AG04449 (cell line): Measurements from ENCODE around the gene RETREG2.

ENCODE experiments used
- CTCF ChIA-PET: fragments of 350-600 bp; formaldehyde crosslinking; extraction: SDS; loops from one replicate; lab custom pipeline; 2021; ENCODE audit warnings: antibody characterized with exemption; lab: Yijun Ruan, JAX
- POLR2A ChIA-PET: fragments of 400-600, 350-600 bp; formaldehyde crosslinking; extraction: SDS; loops from one replicate; lab custom pipeline; 2020; ENCODE audit warnings: antibody characterized with exemption, inconsistent platforms; lab: Yijun Ruan, JAX
- DNase-seq: peaks from one replicate; pipeline ENCODE4 v3.0.0-alpha.2; 2010; ENCODE audit warnings: low read depth, low spot score
- H3K4me3 ChIP-seq: 2 replicates; pipeline ENCODE4 v1.5.1; 2011; ENCODE audit warnings: low read depth, mild to moderate bottlenecking, control low read depth, low read length
- TF ChIP-seq, protein P1 (sequence below): IDR thresholded peaks from one replicate; pipeline ENCODE4 v1.5.1; 2011; ENCODE audit warnings: mild to moderate bottlenecking, moderate library complexity, low read length, control low read depth, inconsistent platforms; ENCODE audit not compliant: insufficient read depth; ENCODE audit errors: missing control alignments

RETREG2 gene

GRCh38 chr2:219175486-219175885 lies 2.6 kb upstream of the RETREG2 start:
- CTCF ChIA-PET, result interaction anchor here (0.7 to 9.4 kb wide), 13 partner anchors 9 to 195 kb away, joined by 3 to 154 read pairs (median 6); partner anchors contain the start of genes CFAP65 and NHEJ1
- no peak for DNase-seq
- POLR2A ChIA-PET, result interaction anchor here (1.0 to 1.6 kb wide), 2 partner anchors 25 to 31 kb away, joined by 3 to 10 read pairs; partner anchors contain the start of gene ZFAND2B
- TF ChIP-seq, protein P1, sequence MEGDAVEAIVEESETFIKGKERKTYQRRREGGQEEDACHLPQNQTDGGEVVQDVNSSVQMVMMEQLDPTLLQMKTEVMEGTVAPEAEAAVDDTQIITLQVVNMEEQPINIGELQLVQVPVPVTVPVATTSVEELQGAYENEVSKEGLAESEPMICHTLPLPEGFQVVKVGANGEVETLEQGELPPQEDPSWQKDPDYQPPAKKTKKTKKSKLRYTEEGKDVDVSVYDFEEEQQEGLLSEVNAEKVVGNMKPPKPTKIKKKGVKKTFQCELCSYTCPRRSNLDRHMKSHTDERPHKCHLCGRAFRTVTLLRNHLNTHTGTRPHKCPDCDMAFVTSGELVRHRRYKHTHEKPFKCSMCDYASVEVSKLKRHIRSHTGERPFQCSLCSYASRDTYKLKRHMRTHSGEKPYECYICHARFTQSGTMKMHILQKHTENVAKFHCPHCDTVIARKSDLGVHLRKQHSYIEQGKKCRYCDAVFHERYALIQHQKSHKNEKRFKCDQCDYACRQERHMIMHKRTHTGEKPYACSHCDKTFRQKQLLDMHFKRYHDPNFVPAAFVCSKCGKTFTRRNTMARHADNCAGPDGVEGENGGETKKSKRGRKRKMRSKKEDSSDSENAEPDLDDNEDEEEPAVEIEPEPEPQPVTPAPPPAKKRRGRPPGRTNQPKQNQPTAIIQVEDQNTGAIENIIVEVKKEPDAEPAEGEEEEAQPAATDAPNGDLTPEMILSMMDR, result no peak
- H3K4me3 ChIP-seq, result peak overlapping the region; percentile 84

- H3K4me3 ChIP-seq, result peak overlapping the region; percentile 84
- TF ChIP-seq, protein P1, result peak; percentile 31
- ChIA-PET POLR2A (interaction anchor here (0.6 to 1.7 kb wide), 9 partner anchors 13 to 114 kb away, joined by 3 to 10 read pairs (median 3); partner anchors contain the start of genes ABCB6, DNAJB2, NHEJ1 and ZFAND2B), CTCF (interaction anchor here (0.6 to 9.4 kb wide), 18 partner anchors 9 to 196 kb away, joined by 3 to 154 read pairs (median 4); partner anchors contain the start of genes CFAP65, NHEJ1 and ZFAND2B)
- DNase-seq, result no peak
These were observed 1.9 kb upstream of the RETREG2 start for GRCh38 chr2:219175928-219176817.

DNA sequence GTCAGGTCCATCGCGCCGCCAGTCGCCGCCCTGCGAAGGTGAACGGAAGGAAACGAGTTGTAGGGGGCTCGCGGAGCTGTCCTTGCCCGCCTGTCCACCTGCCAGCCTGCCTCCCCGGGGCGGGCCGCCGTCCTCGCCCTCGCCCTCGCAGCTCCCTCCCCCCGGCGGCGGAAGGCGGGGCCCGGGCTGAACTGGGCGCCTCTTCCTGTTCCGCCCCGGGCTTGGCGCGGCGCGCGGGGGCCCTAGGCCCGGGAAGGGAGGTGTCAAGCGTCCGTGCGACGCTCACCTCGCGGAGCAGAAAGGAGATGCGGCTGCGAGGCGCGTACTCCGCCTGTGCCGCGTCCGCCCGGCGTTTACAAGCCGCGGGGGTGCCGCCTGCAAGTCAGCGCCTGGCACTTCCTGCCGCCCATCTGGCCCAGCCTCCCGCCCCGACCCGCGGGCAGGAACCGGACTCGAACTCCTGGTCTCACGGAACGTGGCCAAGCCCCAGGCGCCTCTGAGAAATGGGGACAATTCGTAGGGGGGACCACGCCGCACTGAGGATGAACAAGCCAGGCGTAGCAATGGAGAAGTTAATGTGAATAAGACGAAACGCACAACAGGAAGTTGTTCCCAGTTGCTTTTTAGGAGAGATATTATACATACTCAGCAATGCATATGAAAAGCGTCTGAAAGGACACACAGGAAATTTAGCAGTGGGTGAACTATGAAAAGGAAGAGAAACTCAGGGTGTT lies 1.1 kb upstream of the RETREG2 start, which contains the start of gene CNPPD1:
Gene CNPPD1, minus strand, starts transcription at position 108 of the 734 bp plus-strand sequence. Its CDS starts 97 bp downstream, at position 11.
- TF ChIP-seq, protein P1, result no peak
- H3K4me3 ChIP-seq, result peak within 1 kb of the TSS; percentile 84
- ChIA-PET POLR2A (interaction anchor here (0.6 to 1.7 kb wide), 8 partner anchors 12 to 113 kb away, joined by 3 to 10 read pairs (median 3); partner anchors contain the start of genes ABCB6, DNAJB2, NHEJ1 and ZFAND2B), CTCF (interaction anchor here (0.6 to 9.4 kb wide), 13 partner anchors 8 to 182 kb away, joined by 3 to 154 read pairs (median 6); partner anchors contain the start of genes NHEJ1 and ZFAND2B)
- no peak for DNase-seq

DNA sequence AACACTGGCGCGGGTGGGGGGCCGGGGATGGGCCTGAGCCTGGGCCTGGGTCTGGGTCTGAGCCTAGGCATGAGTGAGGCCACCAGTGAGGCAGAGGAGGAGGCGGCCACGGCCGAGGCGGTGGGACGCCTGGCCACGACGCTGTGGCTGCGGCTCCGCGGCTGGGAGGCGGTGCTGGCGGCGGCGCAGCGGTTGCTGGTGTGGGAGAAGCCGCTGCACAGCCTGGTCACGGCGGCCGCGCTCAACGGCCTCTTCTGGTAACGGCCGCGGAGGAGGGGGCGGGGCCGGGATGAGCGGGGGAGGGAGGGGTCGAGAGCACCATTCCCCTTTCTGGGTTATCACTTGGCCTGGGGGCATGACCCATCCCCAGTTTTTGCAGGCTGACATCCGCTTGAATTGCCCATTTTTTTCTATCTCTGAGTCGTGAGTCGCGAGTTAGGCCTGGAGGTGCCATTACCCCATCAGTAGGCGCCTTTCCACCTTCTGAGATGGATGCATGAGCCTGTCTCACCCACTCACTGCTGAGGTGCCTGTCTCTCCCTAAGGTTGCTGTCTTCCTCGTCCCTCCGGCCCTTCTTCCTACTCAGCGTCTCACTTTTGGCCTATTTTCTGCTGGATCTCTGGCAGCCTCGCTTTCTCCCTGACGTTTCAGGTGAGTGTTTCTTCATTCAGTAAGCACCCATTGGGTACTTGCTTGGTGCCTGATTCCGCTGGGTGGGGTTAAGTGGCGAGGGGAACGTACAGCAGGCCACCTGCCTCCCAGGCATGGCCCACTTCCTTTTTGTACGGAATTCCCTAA lies 501 bp downstream of the RETREG2 start:
- peak overlapping the region; percentile 84 for H3K4me3 ChIP-seq
- ChIA-PET CTCF (interaction anchor here (1.0 to 5.8 kb wide), 4 partner anchors 11 to 121 kb away, joined by 3 to 37 read pairs (median 8); no protein-coding TSS in a partner anchor), POLR2A (no interaction called here)
- TF ChIP-seq, protein P1, result no peak
- DNase-seq, result no peak

GRCh38 chr2:219179601-219180465 lies 1.8 kb downstream of the RETREG2 start:
- POLR2A ChIA-PET, result no interaction called here
- CTCF ChIA-PET, result interaction anchor here (0.8 to 5.8 kb wide), 11 partner anchors 9 to 185 kb away, joined by 3 to 37 read pairs (median 3); partner anchors contain the start of gene SLC23A3
- peak overlapping the region; percentile 23 for H3K4me3 ChIP-seq
- DNase-seq, result no peak
- TF ChIP-seq, protein P1, result no peak
